DLD1 (cell line): ENCODE results near the gene ZNF488.
"Not testable (repeated sequence)": the region's sequence is repeated elsewhere in the genome, so short reads cannot be mapped to it uniquely, and the experiment has no call there.

Source experiments
- in situ Hi-C: cut with HindIII; loops from 2 replicates; pipeline ENCODE4 v1.10.0; 2017; ENCODE audit warnings: low sequenced_read_pairs

Gene ZNF488

DNA sequence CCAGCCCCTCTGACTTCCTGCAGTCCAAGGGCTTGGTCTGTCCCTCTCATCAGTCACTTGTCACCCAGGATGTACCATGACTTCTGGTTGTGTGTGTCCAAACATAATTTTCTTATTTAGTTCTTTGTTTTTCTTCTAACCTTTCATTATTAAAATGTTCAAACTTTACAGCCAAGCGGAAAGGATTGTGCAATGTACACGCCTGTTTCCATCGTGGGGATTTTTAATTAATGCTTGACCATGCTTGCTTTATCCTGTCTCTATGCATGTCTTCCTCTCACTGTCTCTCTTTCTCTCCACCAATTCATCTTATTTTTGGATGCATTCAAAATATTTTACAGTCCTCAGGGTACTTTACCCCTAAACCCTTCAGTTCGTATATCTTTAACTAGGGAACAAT lies 26.2 kb upstream of the ZNF488 start:
- in situ Hi-C loops: no loop called here

DNA sequence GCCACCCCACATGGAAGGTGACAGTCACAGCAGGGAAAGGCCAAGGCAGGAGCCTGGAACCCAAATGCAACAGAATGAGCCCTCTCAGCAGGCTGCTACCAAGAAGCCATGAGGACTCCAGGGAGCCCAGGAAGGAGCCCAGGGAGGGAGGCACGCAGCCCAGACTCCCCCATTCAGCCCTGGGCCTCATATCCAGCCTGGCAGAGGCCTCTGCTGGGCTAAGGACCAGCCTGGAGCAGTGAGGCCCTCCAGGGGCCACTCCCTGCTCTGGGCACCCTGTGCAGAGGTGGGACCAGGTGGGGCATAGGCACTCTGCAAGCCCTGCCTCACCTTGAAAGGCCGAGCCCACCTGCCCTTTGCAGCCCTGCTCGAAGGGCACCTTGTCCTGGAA lies 25.8 kb upstream of the ZNF488 start:
- in situ Hi-C loops: no loop called here

DNA sequence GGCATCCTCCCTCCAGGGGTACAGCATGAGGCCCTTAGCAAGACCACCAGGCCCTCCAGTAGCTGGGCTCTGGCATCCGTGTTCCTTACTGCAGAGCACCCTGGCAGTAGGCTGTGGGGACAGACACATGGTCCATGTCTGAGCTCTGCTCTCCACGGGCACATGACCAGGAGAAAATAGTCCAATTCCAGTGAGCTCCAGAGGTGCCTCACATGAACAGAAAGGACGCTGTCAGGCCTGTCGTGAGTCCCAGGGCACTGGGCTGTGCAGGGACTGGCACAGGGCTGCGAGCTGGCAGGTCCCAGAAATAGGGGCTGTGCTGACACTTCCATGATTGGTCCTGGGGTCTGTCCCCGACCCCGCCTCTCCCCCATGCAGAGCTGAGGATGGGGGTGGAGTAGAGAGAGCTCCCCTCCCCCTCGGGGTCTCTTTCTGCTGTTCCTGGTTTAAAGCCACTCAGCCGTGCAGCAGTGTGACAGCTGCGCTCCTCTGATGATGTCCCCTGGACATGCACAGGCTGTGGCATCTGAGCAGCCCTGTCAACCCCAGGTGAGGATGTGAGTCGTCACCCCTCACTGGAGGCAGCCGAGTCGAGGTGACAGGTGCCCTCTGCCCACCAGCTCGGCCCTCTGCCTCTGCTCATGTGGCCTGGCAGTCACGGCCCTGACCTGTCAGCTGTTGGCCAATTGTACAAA lies 25.2 kb upstream of the ZNF488 start:
- in situ Hi-C loops: no loop called here

DNA sequence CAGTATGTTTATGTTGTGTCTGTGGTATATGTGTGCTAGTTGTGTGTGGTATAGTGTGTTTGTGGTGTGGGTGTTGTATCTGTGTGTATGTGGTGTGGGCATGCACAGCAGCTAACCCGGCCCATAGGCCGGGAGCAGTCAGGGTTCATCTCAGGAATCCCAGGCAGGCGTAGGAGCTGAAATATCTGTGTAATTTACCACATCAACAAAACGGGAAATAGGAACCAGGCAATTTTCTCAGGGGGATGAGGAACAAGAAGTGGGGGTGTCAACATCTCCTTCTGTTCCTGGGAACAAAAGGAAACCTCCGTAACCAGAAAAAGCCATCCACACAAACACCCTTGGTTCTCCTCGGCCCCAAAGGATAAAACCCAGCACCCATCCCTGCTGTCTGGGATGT lies 24.5 kb upstream of the ZNF488 start:
- in situ Hi-C loops: no loop called here

DNA sequence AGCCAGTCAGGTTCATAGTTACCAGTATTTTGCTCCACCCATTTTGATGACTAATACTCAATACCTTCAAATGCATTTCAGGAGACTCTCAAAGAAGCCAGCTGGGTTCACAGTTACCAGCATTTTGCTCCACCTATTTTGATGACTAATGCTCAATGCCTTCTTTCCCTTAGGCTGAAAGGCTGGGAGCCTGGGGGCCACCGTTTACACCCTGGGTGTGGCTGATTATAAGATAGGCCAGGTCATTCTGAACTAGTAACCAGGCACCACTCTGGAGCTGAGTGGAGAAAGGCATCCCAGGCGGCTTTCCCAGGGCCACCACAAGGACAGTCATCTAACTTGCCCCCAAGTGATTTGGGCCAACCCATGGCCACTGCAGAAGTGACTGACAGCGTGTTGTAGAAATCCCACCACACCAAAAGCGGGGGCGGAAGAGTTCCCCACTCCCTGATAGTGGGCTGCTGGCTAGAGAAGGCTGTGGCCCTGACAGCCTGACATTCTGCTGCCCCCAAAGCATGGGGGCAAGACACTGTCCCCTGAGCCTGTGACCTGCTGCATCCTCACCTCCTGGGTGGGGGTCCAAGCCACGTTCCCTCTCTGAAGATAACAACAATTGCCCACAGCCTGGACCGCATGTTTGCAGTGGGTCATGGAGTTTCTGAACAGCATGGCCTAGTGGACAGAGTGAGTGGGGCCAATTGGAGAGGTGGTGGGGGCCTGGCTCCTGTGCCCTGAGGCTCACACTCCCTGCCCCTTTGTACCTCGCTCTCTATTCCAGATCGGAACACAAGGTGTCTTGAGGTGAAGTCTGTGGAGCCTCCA lies 23.0 kb upstream of the ZNF488 start:
- in situ Hi-C loops: no loop called here

DNA sequence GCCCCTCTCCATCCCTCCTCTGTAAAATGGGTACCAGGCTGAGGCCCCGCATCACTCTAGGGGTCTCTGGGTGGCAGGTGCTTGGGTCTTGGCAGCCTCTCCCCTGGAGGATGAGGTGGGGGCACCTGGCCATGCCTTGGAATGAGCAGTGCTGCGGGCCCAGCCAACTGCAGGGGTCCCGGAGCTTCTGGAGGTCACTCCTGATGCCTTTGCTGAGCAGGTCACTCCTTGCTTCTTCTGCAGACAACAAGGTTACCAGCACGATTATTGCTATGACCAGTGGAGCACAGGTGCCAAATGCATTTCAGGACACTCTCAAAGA lies 22.4 kb upstream of the ZNF488 start:
- in situ Hi-C loops: no loop called here

DNA sequence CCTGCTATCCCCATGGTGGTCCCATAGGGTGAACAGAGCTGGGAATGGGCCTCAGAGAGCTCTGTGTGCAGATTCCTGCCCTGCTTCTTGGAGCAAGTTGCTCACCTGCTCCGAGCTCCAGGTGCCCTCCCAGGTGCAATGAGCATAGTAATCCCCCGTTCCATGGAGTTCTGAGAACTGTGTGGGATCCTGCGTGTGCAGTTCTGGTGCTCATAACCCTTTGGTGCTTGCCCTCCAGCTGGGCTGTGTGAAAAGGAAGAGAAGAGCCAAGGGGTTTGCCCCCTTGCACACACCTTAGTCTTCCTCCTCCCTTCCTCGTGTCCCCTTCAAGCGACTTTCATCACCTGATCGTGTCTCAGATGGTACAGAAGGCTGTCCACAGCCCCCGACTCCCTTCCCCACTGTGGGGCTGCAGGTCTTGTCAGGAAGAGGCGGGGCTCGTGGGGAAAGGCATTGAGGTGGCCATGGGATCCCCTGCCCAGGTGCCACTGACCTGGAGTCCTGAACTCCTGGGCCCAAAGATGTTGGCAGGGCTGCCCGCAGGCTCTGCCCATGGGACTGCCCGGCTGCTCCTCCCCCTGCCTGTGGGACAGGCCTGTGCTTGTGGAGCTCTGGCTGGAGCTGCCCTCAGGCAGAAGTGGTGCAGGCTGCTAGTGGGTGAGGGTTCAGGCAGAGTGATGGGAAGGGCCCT lies 21.9 kb upstream of the ZNF488 start:
- in situ Hi-C loops: no loop called here

DNA sequence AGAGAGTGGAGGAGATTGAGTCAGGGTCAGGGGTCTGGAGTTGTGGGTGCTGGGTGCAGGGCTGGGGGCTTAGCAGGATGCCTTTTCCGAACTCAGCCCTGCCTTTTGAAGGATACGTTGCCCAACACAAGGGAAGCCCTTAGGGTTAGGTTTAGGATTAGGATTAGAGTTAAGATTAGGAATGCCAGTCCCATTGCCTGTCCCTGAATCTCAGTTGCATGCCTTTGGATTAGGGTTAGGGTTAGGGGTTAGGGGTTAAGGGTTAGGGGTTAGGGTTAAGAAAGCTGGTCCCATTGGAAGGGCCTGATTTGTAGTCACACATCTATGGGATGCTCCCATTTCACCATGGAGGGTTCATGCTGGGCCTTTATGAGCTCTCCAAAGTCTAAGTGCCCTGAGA lies 20.8 kb upstream of the ZNF488 start:
- in situ Hi-C loops: no loop called here

DNA sequence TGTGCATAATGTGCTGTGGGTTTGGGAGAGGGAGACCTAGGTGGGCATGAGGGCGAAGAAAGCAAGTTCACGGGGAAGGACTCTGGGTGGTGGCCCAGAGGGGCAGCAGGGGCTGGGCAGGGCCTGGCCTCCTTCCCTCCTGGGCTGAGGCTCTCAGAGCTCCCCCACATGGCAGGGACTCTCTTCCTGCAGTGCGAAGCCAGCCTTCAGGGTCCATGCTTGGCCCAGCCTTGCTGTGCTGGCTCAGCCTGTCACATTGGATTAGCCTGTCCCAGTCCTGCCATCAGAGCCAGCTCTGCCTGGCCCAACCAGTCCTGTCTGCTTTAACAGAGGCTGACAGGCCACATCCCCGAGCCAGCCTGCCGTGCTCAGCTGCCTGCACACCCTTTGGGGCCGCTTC lies 20.4 kb upstream of the ZNF488 start:
- in situ Hi-C loops: no loop called here

DNA sequence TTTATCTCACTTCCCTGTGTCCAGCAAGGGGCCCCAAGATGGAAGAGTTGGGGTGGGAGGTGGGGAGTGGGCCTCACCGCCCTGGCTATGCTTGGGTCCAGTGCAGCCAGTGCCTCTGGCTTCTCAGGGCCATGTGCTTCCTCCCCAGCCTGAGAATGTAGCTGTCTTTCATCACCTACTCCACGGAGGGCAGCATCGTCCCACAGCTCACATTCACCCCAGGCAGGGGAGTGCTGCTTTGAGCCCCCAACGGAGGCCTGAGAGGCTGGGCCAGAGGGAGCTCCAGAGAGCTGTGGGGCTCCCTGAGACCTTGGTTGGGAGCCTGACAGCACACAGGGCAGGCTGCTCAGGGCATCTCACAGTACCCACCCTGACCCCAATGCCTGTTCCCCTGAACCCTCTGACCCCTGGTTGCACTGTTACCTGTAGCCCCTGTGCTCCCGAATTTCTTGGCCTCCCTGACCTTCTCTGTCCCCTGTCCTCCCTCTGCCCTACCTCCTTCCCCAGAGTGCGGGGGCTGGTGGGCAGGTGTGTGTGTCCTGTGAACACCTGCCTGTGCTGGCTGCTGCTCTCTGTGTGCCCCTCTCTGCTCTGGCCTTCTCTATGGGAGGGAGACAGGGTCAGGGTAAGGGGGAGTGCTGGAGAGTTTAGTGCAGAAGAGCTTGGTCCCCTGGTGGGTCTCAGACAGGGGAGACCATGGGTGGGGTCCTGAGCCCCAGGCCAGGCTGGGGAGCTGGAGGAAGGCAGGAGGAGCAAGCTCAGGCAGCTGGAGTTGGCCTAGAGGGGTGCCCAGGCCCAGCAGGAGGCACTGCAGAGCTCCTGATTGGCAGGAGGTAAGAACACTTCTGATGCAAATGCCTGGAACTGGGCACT lies 19.6 kb upstream of the ZNF488 start:
- in situ Hi-C loops: no loop called here

DNA sequence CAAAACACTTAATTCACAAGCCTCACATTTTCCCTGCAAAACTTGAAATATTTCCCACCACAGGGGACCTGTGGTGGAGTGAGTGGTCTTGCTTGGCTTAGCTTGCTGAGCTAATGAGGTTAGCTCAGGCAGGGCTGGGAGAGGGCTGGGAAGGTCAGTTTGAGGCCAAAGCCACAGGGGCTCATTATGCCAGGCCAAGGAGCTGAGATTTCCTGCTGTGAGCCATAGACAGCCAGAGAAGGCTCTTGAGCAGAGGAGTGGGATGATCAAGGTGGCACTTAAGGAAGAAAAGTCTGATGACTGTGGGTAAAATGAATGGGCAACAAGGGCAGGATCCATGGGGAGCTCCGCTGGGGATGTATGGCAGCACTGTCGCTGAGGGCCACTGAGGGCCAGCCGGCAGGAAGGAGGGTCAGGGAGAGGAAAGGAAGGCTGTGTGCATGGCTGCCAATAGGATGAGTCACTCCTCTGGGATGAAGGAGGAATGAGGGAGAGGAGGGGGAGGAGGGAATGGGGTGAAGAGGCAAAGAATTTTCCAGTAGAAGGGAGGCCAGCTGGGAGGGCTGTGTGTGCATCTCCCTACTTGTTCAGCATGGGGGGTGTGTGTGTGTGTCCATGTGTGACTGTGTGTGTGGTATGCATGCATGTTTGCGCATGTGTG lies 18.7 kb upstream of the ZNF488 start:
- in situ Hi-C loops: no loop called here

DNA sequence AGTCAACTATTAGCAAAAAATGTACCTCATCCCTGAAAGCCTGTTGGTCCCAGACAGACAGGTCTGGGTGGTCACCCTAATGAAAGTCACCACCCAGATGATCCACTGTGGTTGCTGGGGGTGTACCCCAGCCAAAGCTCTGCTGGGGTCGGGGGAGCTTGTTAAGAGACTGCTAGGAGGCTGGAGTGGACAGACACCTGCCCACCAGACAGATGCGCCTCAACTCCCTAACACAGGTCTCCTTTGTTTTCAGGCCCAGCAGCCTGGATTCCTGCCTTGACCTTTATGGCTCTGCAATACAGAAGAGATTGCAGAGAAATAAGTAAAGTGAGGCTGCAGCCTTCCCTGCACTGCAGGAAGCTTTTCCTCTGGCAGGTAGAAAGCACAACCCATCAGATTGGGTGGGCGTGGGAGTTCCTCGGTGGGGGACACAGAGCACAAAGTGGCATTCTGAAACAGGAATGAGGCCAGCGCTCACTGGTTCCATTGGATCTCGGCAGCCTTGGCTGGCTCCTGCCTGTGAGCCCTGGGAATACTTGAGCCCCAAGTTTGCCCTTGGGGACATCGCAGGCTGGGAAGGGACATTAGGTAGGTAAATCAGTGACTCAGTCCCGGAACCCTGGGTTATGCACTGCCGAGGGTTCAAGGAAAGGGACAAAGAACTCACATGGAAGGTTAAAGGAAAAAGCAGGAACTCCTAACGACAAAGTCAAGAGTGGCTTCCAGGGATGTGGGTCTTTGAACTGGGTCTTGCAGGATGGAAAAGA lies 18.0 kb upstream of the ZNF488 start:
- in situ Hi-C loops: no loop called here

DNA sequence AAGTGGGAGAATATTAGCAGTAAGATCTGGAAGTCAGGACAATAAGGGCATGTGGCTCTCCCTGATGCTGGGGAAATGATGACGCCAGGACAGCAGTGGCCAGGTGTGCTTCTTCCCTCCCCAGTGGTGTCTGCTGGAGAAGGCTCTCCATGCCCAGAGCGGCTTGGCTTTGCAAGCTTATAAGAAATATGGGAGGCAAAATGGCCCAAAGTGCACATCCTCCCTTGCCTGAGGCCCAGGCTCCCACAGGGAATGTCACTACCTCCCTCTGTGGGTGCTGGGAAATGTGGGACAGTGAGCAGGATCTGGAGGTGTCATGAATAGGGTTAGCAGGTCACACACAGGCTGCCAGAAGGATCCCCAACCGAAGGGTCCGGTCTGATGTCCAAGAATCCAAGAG lies 17.1 kb upstream of the ZNF488 start:
- in situ Hi-C loops: no loop called here

DNA sequence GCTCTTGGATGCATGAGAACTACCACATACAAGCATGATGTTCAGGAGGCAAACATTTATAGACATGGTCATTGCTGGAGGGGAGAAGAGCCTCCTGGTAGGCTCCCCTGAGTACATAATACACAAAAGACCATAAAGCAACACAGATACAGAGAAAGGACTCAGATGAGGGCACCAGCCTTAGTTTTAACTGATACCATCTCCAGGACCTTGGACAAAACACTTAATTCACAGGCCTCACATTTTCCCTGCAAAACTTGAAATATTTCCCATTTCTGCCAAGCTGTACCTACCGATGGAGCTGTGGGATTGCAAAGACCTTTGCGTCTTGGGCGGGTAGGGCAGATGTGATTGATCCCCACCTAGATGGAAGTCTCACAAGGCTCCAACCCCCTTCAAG lies 16.7 kb upstream of the ZNF488 start:
- in situ Hi-C loops: no loop called here

DNA sequence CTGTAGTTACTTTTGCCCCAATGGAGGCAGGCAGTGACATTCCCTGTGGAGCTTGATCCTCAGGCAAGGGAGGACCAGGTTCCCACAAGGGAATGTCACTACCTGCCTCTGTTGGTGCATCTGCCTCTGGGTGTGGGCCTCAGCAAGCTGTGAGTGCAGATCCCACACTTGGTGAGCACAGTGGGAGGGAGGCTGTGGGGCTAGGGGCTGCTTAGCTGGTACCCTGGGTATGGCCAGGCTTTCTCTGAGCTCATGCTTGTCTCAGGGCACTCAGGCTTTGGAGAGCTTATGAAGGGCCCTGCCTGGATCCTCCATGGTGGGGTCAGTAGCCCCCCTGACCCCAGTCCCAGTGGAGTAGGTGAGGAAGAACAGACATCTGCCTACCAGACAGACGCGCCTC lies 16.2 kb upstream of the ZNF488 start:
- in situ Hi-C loops: no loop called here

DNA sequence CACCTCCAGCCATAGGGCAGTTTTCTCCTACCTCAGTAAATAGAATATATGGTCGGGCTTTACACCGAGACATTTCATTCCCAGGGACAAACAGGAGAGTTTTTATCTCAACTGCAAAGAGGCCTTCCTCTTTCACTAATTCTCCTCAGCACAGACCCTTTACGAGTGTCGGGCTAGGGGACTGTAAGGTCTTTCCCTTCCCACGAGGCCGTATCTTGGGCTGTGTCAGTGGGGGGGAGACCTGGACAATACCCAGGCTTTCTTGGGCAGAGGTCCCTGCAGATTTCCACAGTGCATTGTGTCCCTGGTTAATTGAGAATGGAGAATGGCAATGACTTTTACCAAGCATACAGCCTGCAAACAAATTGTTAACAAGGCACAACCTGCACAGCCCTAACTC lies 13.2 kb upstream of the ZNF488 start:
- in situ Hi-C loops: no loop called here

DNA sequence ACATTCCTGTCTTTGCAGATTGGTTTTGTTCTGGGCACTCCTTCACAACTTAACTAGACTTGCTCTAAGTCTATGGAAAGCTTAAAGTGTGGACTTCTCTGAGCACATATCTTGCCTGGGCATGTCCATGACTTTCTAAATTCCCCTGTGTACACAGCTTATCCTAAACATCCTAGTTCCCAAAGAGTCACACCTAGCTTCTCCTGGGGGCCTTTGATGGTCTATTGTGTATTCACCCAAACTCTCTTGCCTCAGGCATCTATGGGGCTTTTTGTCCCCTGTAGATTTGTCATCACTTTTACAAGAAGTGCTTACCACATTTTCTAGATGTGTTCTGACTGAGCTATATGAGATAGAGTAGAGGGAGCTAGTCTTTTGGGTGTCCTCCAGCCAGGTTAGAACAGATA lies 12.2 kb upstream of the ZNF488 start:
- in situ Hi-C loops: no loop called here

DNA sequence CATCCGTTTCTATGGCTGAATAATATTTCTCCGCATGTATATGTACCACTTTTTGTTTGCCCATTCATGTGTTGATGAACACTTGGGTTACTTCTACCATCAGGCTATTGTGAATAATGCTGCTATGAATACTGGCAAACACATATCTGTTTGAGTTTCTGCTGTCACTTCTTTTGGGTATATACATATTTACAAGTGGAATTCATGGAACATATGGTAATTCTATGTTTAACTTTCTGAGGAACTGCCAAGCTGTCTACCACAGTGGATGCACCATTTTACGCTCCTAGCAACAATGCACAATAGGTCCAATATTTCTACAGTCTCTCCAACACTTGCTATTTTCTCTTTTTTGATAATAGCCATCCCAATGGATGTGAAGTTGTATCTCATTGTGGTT lies 5.5 kb upstream of the ZNF488 start:
- in situ Hi-C loops: no loop called here

DNA sequence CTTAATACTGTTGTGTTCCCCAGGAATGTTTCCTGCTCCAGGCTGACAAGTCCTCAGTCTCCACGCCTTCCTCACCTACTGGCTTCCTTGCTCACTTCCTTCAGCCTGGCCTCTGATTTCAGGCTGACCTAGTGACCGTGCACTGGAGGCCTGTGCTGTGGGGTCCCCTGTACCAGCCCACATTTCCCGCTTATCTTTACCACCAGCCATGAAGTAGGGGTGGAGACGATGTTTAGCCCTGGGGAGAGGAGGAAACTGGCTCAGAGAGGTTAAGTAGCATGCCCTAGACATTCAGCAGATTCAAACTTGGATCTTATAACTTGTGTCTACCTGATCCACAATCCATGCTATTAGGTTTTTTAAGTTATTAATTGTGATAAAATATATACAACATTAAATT lies 4.8 kb upstream of the ZNF488 start:
- in situ Hi-C loops: no loop called here

DNA sequence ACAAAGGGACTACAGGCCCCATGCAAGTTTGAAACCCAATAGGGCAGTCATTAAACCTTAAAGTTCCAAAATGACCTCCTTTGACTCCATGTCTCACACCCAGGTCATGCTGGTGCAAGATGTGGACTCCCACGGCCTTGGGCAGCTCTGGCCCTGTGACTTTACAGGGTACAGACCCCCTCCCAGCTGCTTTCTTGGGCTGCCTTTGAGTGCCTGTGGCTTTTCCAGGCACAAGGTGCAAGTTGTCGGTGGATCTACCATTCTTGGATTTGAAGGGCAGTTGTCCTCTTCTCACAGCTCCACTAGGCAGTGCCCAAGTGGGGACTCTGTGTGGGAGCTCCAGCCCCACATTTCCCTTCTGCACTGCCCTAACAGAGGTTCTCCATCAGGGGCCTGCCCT lies 2.0 kb upstream of the ZNF488 start:
- in situ Hi-C loops: not testable (repeated sequence)
